Stomach smooth muscle (tissue), 2 donors: ENCODE measurements around the gene KIF21B.

Experiments used
- H3K27ac ChIP-seq: one replicate; pipeline ENCODE4 v1.7.0; 2013; ENCODE audit warnings: mild to moderate bottlenecking, low read length, inconsistent platforms
- H3K27me3 ChIP-seq, 2 donors: one replicate each; pipeline ENCODE4 v1.7.0; 2013; ENCODE audit warnings: low read length in 2 of 2; ENCODE audit not compliant: insufficient read depth in 2 of 2, control insufficient read depth in 1 of 2
- H3K36me3 ChIP-seq, 2 donors: one replicate each; pipeline ENCODE4 v1.7.0; 2013; ENCODE audit warnings: low read length in 2 of 2; ENCODE audit not compliant: control insufficient read depth in 2 of 2, insufficient read depth in 2 of 2
- H3K4me1 ChIP-seq: one replicate; pipeline ENCODE4 v1.7.0; 2013; ENCODE audit warnings: low read length; ENCODE audit not compliant: control insufficient read depth, insufficient read depth
- H3K4me3 ChIP-seq, 2 donors: one replicate each; pipeline ENCODE4 v1.7.0; 2013; ENCODE audit warnings: low read length in 2 of 2
- H3K9ac ChIP-seq, 2 donors: one replicate each; pipeline ENCODE4 v1.7.0; 2013; ENCODE audit warnings: low read length in 2 of 2, mild to moderate bottlenecking in 1 of 2
- H3K9me3 ChIP-seq, 2 donors: one replicate each; pipeline ENCODE4 v1.7.0; 2013; ENCODE audit warnings: low read length in 2 of 2; ENCODE audit not compliant: control insufficient read depth in 2 of 2
- donor health status: healthy.
- donor health status: Pancreatic carcinoma.

Gene KIF21B, protein sequence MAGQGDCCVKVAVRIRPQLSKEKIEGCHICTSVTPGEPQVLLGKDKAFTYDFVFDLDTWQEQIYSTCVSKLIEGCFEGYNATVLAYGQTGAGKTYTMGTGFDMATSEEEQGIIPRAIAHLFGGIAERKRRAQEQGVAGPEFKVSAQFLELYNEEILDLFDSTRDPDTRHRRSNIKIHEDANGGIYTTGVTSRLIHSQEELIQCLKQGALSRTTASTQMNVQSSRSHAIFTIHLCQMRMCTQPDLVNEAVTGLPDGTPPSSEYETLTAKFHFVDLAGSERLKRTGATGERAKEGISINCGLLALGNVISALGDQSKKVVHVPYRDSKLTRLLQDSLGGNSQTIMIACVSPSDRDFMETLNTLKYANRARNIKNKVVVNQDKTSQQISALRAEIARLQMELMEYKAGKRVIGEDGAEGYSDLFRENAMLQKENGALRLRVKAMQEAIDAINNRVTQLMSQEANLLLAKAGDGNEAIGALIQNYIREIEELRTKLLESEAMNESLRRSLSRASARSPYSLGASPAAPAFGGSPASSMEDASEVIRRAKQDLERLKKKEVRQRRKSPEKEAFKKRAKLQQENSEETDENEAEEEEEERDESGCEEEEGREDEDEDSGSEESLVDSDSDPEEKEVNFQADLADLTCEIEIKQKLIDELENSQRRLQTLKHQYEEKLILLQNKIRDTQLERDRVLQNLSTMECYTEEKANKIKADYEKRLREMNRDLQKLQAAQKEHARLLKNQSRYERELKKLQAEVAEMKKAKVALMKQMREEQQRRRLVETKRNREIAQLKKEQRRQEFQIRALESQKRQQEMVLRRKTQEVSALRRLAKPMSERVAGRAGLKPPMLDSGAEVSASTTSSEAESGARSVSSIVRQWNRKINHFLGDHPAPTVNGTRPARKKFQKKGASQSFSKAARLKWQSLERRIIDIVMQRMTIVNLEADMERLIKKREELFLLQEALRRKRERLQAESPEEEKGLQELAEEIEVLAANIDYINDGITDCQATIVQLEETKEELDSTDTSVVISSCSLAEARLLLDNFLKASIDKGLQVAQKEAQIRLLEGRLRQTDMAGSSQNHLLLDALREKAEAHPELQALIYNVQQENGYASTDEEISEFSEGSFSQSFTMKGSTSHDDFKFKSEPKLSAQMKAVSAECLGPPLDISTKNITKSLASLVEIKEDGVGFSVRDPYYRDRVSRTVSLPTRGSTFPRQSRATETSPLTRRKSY (N-terminal part only)

DNA sequence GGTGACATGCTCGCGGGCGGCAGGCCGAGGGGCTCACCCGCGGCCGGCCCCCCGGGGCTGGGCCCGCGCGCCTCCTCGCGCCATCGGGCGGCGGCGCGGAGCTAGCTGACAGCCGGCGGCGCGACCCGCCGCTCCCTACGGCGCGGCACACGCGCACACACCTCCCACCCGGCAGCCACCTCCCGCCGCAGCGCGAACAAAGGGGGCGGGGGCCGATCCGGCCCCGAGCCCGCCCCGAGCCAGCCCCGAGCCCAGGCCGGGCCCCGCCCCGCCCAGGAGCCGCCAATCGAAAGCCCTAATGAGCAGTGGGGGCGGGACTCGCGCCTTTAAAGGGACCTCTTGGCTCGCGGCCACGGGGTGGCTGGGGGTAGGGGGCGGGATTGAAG lies at the start of gene KIF21B:
Gene KIF21B, minus strand, starts transcription at position 198 of the 386 bp plus-strand sequence. CDS start 331 bp downstream, outside the sequence.
- Histone ChIP-seq H3K4me1 (peaks cover 39% of the 10 kb centered on the region), H3K36me3 (no peaks in the 10 kb centered on the region), H3K9ac (peak within 1 kb of the TSS; percentile 29 to 31), H3K27me3 (no peaks in the 10 kb centered on the region), H3K9me3 (no peaks in the 10 kb centered on the region), H3K27ac (no peak within 1 kb of the TSS), H3K4me3 (peak within 1 kb of the TSS; percentile 59 to 68)

DNA sequence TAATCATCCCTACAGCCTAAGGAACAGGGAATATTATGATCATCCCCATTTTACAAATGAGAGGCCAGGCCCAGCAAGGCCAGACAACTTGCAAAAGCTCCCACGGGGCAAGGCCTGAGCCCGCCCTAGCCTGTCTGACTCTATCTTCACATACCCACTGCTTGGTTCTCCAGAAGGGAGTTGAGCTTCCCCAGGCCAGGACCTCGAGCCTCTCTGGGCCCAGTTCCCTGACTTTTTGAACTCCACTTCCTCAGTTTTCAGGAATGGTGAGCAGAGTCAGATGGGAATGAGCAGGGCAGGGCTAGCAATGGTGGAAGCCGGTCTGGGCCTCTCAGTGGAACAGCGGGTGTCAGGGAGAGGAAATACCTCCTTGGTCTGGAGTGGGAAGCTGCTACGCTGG lies 49.4 kb upstream of the KIF21B start:
- Histone ChIP-seq H3K4me1 (no peaks in the 10 kb centered on the region), H3K4me3 (no peak overlapping the region), H3K9ac (no peak overlapping the region), H3K36me3 (no peaks in the 10 kb centered on the region), H3K27ac (no peak overlapping the region), H3K9me3 (no peaks in the 10 kb centered on the region), H3K27me3 (peaks cover 0 to 3% of the 10 kb centered on the region in 2 donors)

DNA sequence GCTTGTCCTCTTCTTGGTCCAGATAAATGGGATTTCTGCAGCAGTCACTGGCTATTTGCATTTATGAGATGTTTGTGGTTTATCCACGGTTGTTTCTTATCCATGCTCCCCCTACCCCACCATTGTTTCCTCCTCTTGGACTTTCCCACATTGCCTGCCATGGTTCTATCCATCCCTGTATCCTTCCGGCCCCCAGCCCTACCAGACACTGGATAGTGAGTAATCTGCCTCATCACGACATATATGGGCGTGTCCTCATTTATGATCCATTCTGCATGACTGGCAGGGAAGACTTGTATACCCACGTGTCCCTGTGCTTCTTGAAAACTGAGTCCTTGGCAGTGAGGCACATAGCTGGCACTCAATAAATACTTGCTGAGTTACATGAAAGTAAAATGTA lies 48.6 kb upstream of the KIF21B start:
- Histone ChIP-seq H3K27me3 (peaks cover 0 to 3% of the 10 kb centered on the region in 2 donors), H3K27ac (no peak overlapping the region), H3K4me3 (no peak overlapping the region), H3K36me3 (no peaks in the 10 kb centered on the region), H3K9ac (no peak overlapping the region), H3K4me1 (no peaks in the 10 kb centered on the region), H3K9me3 (no peaks in the 10 kb centered on the region)

DNA sequence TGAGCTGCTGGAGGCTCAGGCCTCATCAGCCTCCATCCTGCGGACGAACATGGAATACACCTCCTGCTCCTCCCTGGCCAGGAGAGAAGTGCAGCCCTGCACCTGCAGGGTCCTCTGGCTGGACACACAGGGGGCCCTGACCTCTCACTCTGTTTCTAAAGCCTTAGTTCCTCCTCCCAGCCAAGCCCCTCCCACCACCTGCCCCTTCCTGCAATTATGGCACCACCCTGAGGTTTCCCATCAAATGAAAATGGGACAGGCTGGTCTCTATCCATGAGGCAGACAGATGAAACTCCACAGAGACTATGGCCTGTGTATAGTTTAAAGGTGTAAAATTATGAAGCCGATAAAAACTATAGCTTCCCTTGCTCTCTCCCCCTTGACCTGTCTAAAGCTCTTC lies 46.1 kb upstream of the KIF21B start:
- no peak overlapping the region for H3K27ac ChIP-seq
- H3K27me3 ChIP-seq = peaks cover 0 to 3% of the 10 kb centered on the region in 2 donors
- H3K4me3 ChIP-seq = no peak overlapping the region
- H3K36me3 ChIP-seq = no peaks in the 10 kb centered on the region
- no peak overlapping the region for H3K9ac ChIP-seq
- no peaks in the 10 kb centered on the region for H3K4me1 ChIP-seq
- no peaks in the 10 kb centered on the region for H3K9me3 ChIP-seq

DNA sequence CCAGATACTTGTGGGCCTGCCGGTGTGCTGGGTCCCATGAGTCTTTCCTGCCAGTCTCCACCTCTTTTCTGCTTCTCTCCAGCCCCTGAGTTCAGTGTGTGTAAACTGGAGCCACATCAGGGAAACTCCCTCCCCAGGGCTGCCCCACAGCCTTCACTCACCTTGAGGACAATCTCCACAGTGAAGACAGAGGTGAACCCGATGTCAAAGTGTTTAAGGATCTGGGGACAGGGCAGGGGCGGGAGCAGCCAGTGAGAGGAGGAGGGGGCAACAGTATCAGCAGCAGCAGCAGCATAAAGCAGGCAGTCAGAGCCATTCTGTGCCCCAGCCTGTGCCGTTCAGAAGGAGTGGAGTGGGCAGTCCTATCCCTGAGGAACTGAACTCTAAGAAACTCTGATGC lies 45.5 kb upstream of the KIF21B start:
- no peak overlapping the region for H3K27ac ChIP-seq

DNA sequence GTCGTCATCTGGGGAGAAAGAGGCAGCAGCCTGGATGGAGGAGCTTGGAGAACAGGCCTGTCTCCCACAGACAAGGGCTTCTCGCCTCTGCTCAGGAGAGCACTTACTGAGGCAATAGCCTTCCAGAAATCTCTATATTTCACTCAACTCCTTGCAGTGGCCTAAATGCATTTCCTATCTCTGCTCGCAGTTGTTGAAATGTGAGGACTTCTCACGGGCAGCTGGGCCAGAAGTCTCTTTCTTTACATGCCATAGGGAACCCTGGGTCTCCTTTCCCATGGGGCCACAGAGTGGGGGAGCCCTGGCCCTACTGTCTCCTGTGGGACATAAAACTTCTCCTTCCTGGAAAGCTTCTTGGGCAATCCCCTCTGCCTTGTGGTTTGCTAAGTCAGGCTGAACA lies 43.5 kb upstream of the KIF21B start:
- H3K4me1 ChIP-seq = no peaks in the 10 kb centered on the region
- H3K4me3 ChIP-seq = no peak overlapping the region

More for the DNA sequence above, 45.5 kb upstream of the KIF21B start:
- no peaks in the 10 kb centered on the region for H3K36me3 ChIP-seq
- no peak overlapping the region for H3K9ac ChIP-seq
- H3K4me1 ChIP-seq = no peaks in the 10 kb centered on the region
- H3K27me3 ChIP-seq = peaks cover 0 to 3% of the 10 kb centered on the region in 2 donors
- H3K4me3 ChIP-seq = no peak overlapping the region
- no peaks in the 10 kb centered on the region for H3K9me3 ChIP-seq

DNA sequence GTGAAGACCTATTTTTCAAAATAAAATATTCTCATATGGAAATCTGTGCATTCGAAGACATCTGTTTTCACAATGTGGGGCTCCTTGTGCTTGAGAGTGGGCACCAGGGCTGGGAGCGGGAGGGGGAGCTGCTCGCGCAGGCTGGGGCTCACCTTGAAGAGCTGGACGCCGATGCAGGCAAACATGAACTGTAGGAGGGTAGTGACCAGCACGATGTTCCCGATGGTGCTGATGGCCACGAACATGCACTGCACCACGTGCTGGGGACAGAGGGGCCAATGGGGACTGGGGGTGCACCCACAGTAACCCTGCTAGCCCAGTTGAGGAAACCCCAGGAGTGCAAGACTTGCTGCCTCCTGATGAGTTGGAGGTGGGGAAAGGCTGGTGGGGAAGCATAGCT lies 42.2 kb upstream of the KIF21B start:
- Histone ChIP-seq H3K9ac (no peak overlapping the region), H3K9me3 (no peaks in the 10 kb centered on the region), H3K27me3 (peaks cover 0 to 3% of the 10 kb centered on the region in 2 donors), H3K4me1 (peaks cover 11% of the 10 kb centered on the region), H3K4me3 (no peak overlapping the region), H3K36me3 (no peaks in the 10 kb centered on the region), H3K27ac (no peak overlapping the region)

More for the DNA sequence above, 43.5 kb upstream of the KIF21B start:
- H3K36me3 ChIP-seq = no peaks in the 10 kb centered on the region
- H3K27ac ChIP-seq = no peak overlapping the region
- H3K9ac ChIP-seq = no peak overlapping the region
- H3K27me3 ChIP-seq = peaks cover 0 to 3% of the 10 kb centered on the region in 2 donors
- H3K9me3 ChIP-seq = no peaks in the 10 kb centered on the region

DNA sequence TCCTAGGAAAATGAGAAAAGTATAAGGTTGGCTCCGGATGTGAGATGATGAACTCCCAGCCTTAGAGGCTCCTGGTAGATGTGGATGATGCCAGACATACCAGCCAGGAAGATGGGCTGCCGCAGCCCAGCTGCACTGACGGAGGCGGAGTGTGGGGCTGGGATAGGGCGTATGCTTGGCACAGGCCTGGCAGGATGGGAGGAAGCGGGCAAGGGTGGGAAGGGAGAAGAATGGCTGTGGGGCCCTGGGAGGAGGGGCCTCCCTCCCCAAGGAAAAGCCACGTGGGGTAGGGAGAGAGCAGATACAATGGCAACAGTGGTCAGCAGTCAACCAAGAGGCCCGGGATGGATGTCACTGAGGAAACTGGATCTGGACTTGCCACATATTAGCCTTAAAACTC lies 41.3 kb upstream of the KIF21B start:
- Histone ChIP-seq H3K27ac (no peak overlapping the region), H3K4me1 (peaks cover 19% of the 10 kb centered on the region), H3K27me3 (no peaks in the 10 kb centered on the region), H3K36me3 (no peaks in the 10 kb centered on the region), H3K4me3 (no peak overlapping the region), H3K9me3 (no peaks in the 10 kb centered on the region), H3K9ac (no peak overlapping the region)

DNA sequence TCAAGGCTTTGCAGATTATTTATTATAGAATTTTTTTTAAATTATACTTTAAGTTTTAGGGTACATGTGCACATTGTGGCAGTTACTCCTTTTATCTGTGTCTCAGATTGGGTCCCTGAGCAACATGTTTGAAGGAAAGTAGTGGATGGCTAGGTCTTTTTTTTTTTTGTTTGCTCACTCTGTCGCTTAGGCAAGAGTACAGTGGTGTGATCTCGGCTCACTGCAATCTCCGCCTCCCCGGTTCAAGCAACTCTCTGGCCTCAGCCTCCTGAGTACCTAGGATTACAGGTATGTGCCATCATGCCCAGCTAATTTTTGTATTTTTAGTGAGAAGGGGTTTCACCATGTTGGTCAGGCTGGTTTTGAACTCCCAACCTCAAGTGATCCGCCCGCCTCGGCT lies 39.6 kb upstream of the KIF21B start:
- Histone ChIP-seq H3K4me1 (peaks cover 24% of the 10 kb centered on the region), H3K36me3 (no peaks in the 10 kb centered on the region), H3K9me3 (no peaks in the 10 kb centered on the region), H3K9ac (no peak overlapping the region), H3K4me3 (no peak overlapping the region), H3K27me3 (no peaks in the 10 kb centered on the region), H3K27ac (no peak overlapping the region)

DNA sequence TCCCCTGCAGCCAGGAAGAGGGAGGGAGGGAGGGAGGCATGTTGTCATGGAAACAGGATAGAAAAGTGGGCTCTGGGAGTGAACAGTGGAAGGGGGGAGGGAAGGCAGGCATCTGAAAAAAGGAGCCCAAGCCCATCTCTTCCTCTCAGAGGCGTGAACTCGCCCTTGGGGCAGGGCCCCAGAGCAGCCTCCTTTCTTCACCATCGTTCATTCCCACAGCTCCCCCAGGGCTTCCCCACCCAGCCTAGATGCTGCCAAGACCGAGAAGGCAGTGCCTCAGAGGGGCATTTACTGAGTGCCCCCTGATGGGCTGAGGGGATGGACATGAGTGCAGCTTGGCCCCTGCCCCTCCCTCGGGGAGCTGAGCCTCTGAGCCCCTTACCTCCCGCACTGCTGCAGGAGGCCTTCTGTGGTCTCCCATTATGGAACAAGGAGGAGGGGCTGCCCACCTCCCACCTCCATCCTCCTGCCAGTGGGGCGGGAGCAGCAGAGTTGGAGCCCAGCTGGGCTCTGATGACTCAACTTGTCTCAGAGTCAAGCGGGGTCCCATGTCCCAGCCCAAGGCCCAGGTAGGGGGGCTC lies 39.1 kb upstream of the KIF21B start:
- H3K4me3 ChIP-seq = no peak overlapping the region
- no peaks in the 10 kb centered on the region for H3K36me3 ChIP-seq
- peaks cover 28% of the 10 kb centered on the region for H3K4me1 ChIP-seq
- H3K27me3 ChIP-seq = no peaks in the 10 kb centered on the region
- no peak overlapping the region for H3K9ac ChIP-seq
- no peak overlapping the region for H3K27ac ChIP-seq
- H3K9me3 ChIP-seq = no peaks in the 10 kb centered on the region
